ENCODE results near the gene EGFLAM.

The EGFLAM gene

GRCh38 chr5:38375423-38375822, 117.1 kb downstream of the EGFLAM start:
- Mint-ChIP-seq H3K27me3 (peaks cover 71% of the 10 kb centered on the region), H3K4me3 (no peak overlapping the region), H3K4me1 (no peaks in the 10 kb centered on the region), H3K9me3 (no peaks in the 10 kb centered on the region), H3K27ac (ENCODE audit: low read depth) (no peak overlapping the region), H3K36me3 (ENCODE audit: insufficient read depth) (no peaks in the 10 kb centered on the region)
- DNase-seq (ENCODE audit: low spot score in 2 of 2) (no peak), ATAC-seq (replicated peaks; ENCODE audit: extremely low read depth, poor library complexity, severe bottlenecking) (no peak)

GRCh38 chr5:38376404-38376803, 118.0 kb downstream of the EGFLAM start:
- no peaks in the 10 kb centered on the region for H3K9me3 Mint-ChIP-seq
- no peak overlapping the region for H3K27ac Mint-ChIP-seq (ENCODE audit: low read depth)
- DNase-seq (ENCODE audit: low spot score in 2 of 2), result no peak
- peaks cover 81% of the 10 kb centered on the region for H3K27me3 Mint-ChIP-seq
- no peak overlapping the region for H3K4me3 Mint-ChIP-seq
- no peaks in the 10 kb centered on the region for H3K4me1 Mint-ChIP-seq
- H3K36me3 Mint-ChIP-seq (ENCODE audit: insufficient read depth), result no peaks in the 10 kb centered on the region
- no peak for ATAC-seq (replicated peaks; ENCODE audit: extremely low read depth, poor library complexity, severe bottlenecking)

GRCh38 chr5:38378579-38378978, 120.2 kb downstream of the EGFLAM start:
- ATAC-seq (replicated peaks; ENCODE audit: extremely low read depth, poor library complexity, severe bottlenecking) (no peak), DNase-seq (ENCODE audit: low spot score in 2 of 2) (no peak)
- Mint-ChIP-seq H3K4me3 (no peak overlapping the region), H3K4me1 (no peaks in the 10 kb centered on the region), H3K36me3 (ENCODE audit: insufficient read depth) (no peaks in the 10 kb centered on the region), H3K27ac (ENCODE audit: low read depth) (no peak overlapping the region), H3K9me3 (no peaks in the 10 kb centered on the region), H3K27me3 (peaks cover 94% of the 10 kb centered on the region)

GRCh38 chr5:38379350-38379937, 121.1 kb downstream of the EGFLAM start:
- Mint-ChIP-seq H3K27me3 (peaks cover 89% of the 10 kb centered on the region), H3K4me1 (no peaks in the 10 kb centered on the region), H3K9me3 (no peaks in the 10 kb centered on the region), H3K27ac (ENCODE audit: low read depth) (no peak overlapping the region), H3K4me3 (no peak overlapping the region), H3K36me3 (ENCODE audit: insufficient read depth) (no peaks in the 10 kb centered on the region)
- DNase-seq (ENCODE audit: low spot score in 2 of 2) (no peak), ATAC-seq (replicated peaks; ENCODE audit: extremely low read depth, poor library complexity, severe bottlenecking) (no peak)

- Mint-ChIP-seq H3K36me3 (ENCODE audit: insufficient read depth) (no peaks in the 10 kb centered on the region), H3K27ac (ENCODE audit: low read depth) (no peak overlapping the region), H3K4me1 (no peaks in the 10 kb centered on the region), H3K4me3 (no peak overlapping the region), H3K9me3 (no peaks in the 10 kb centered on the region), H3K27me3 (peaks cover 78% of the 10 kb centered on the region)
- DNase-seq (ENCODE audit: low spot score in 2 of 2), result no peak
- ATAC-seq (replicated peaks; ENCODE audit: extremely low read depth, poor library complexity, severe bottlenecking), result no peak
Observed at GRCh38 chr5:38380537-38380936, 122.2 kb downstream of the EGFLAM start.

- ATAC-seq (replicated peaks; ENCODE audit: extremely low read depth, poor library complexity, severe bottlenecking) (no peak), DNase-seq (ENCODE audit: low spot score in 2 of 2) (no peak)
- Mint-ChIP-seq H3K36me3 (ENCODE audit: insufficient read depth) (no peaks in the 10 kb centered on the region), H3K27me3 (peaks cover 70% of the 10 kb centered on the region), H3K4me1 (no peaks in the 10 kb centered on the region), H3K4me3 (no peak overlapping the region), H3K27ac (ENCODE audit: low read depth) (no peak overlapping the region), H3K9me3 (no peaks in the 10 kb centered on the region)
Observed at GRCh38 chr5:38381361-38381760, 123.0 kb downstream of the EGFLAM start.

GRCh38 chr5:38382898-38383297, 124.5 kb downstream of the EGFLAM start:
- Mint-ChIP-seq H3K9me3 (no peaks in the 10 kb centered on the region), H3K36me3 (ENCODE audit: insufficient read depth) (no peaks in the 10 kb centered on the region), H3K4me3 (no peak overlapping the region)

GRCh38 chr5:38383701-38384100, 125.3 kb downstream of the EGFLAM start:
- peaks cover 58% of the 10 kb centered on the region for H3K27me3 Mint-ChIP-seq
- H3K27ac Mint-ChIP-seq (ENCODE audit: low read depth), result no peak overlapping the region
- DNase-seq (ENCODE audit: low spot score in 2 of 2) (no peak), ATAC-seq (replicated peaks; ENCODE audit: extremely low read depth, poor library complexity, severe bottlenecking) (no peak)
- no peaks in the 10 kb centered on the region for H3K4me1 Mint-ChIP-seq
- no peaks in the 10 kb centered on the region for H3K9me3 Mint-ChIP-seq
- no peak overlapping the region for H3K4me3 Mint-ChIP-seq
- H3K36me3 Mint-ChIP-seq (ENCODE audit: insufficient read depth), result no peaks in the 10 kb centered on the region

More at GRCh38 chr5:38382898-38383297, 124.5 kb downstream of the EGFLAM start:
- no peaks in the 10 kb centered on the region for H3K4me1 Mint-ChIP-seq
- H3K27ac Mint-ChIP-seq (ENCODE audit: low read depth), result no peak overlapping the region
- peaks cover 66% of the 10 kb centered on the region for H3K27me3 Mint-ChIP-seq
- peak; percentile 46 for ATAC-seq (replicated peaks; ENCODE audit: extremely low read depth, poor library complexity, severe bottlenecking)
- DNase-seq (ENCODE audit: low spot score in 2 of 2), result no peak

GRCh38 chr5:38384396-38384795, 126.0 kb downstream of the EGFLAM start:
- H3K4me1 Mint-ChIP-seq, result no peaks in the 10 kb centered on the region
- no peak overlapping the region for H3K27ac Mint-ChIP-seq (ENCODE audit: low read depth)
- peaks cover 51% of the 10 kb centered on the region for H3K27me3 Mint-ChIP-seq
- no peaks in the 10 kb centered on the region for H3K9me3 Mint-ChIP-seq
- DNase-seq (ENCODE audit: low spot score in 2 of 2) (no peak), ATAC-seq (replicated peaks; ENCODE audit: extremely low read depth, poor library complexity, severe bottlenecking) (no peak)
- H3K4me3 Mint-ChIP-seq, result no peak overlapping the region
- H3K36me3 Mint-ChIP-seq (ENCODE audit: insufficient read depth), result no peaks in the 10 kb centered on the region

GRCh38 chr5:38387161-38387560, 128.8 kb downstream of the EGFLAM start:
- DNase-seq (ENCODE audit: low spot score in 2 of 2) (no peak), ATAC-seq (replicated peaks; ENCODE audit: extremely low read depth, poor library complexity, severe bottlenecking) (no peak)
- no peaks in the 10 kb centered on the region for H3K9me3 Mint-ChIP-seq
- no peak overlapping the region for H3K4me3 Mint-ChIP-seq
- peaks cover 25% of the 10 kb centered on the region for H3K27me3 Mint-ChIP-seq
- H3K4me1 Mint-ChIP-seq, result no peaks in the 10 kb centered on the region
- no peaks in the 10 kb centered on the region for H3K36me3 Mint-ChIP-seq (ENCODE audit: insufficient read depth)
- no peak overlapping the region for H3K27ac Mint-ChIP-seq (ENCODE audit: low read depth)

GRCh38 chr5:38393636-38394035, 135.3 kb downstream of the EGFLAM start:
- no peaks in the 10 kb centered on the region for H3K36me3 Mint-ChIP-seq (ENCODE audit: insufficient read depth)
- peaks cover 25% of the 10 kb centered on the region for H3K27me3 Mint-ChIP-seq
- no peak overlapping the region for H3K4me3 Mint-ChIP-seq

GRCh38 chr5:38396766-38397165, 138.4 kb downstream of the EGFLAM start:
- no peak for ATAC-seq (replicated peaks; ENCODE audit: extremely low read depth, poor library complexity, severe bottlenecking)
- Mint-ChIP-seq H3K4me3 (no peak overlapping the region), H3K27ac (ENCODE audit: low read depth) (no peak overlapping the region), H3K9me3 (no peaks in the 10 kb centered on the region), H3K4me1 (no peaks in the 10 kb centered on the region), H3K36me3 (ENCODE audit: insufficient read depth) (no peaks in the 10 kb centered on the region), H3K27me3 (peaks cover 57% of the 10 kb centered on the region)
- DNase-seq (ENCODE audit: low spot score in 2 of 2), result no peak

More at GRCh38 chr5:38393636-38394035, 135.3 kb downstream of the EGFLAM start:
- DNase-seq (ENCODE audit: low spot score in 2 of 2), result no peak
- no peak for ATAC-seq (replicated peaks; ENCODE audit: extremely low read depth, poor library complexity, severe bottlenecking)
- Mint-ChIP-seq H3K27ac (ENCODE audit: low read depth) (no peak overlapping the region), H3K9me3 (no peaks in the 10 kb centered on the region), H3K4me1 (no peaks in the 10 kb centered on the region)

GRCh38 chr5:38400365-38400764, 142.0 kb downstream of the EGFLAM start:
- no peaks in the 10 kb centered on the region for H3K4me1 Mint-ChIP-seq
- H3K36me3 Mint-ChIP-seq (ENCODE audit: insufficient read depth), result no peaks in the 10 kb centered on the region
- DNase-seq (ENCODE audit: low spot score in 2 of 2) (no peak), ATAC-seq (replicated peaks; ENCODE audit: extremely low read depth, poor library complexity, severe bottlenecking) (no peak)
- no peak overlapping the region for H3K27ac Mint-ChIP-seq (ENCODE audit: low read depth)
- H3K9me3 Mint-ChIP-seq, result no peaks in the 10 kb centered on the region
- H3K4me3 Mint-ChIP-seq, result no peak overlapping the region
- H3K27me3 Mint-ChIP-seq, result peaks cover 79% of the 10 kb centered on the region
